ENCODE data around the gene MAN1A1. TPM values are rescaled to one million over a fixed set of nuclear protein-coding genes. Genes with fewer than 3 reads are reported as not detected.

The MAN1A1 gene
- polyA plus RNA-seq, 1 donor from 2014 or later = 4.6 TPM

DNA sequence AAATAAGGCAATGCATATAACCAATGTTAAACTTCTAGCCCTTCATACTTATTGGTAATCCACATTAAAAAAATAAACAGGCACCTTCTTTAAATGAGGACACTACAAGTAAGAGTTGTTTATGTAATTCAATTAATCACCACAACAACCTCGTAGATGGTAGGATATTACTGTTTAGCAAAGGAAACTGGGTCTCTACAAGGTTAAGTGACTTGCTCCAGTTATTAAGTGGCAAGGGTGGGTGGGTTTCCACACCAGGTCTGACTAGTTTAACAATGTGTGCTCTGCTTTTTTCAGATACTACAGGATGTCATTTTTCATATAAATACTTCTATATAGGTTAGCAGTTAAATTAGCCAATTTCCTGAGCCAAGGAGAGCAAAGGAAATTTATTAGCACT lies 129.1 kb downstream of the MAN1A1 start:
- no peaks in the 10 kb centered on the region for H3K9me2 ChIP-seq (ENCODE audit: insufficient read depth, low read length)
- H3K4me2 ChIP-seq (ENCODE audit: low read length) = no peak overlapping the region
- no peaks in the 10 kb centered on the region for H3K36me3 ChIP-seq (ENCODE audit: insufficient read depth, low read length)
- no peak for TF ChIP-seq TAF1 (IDR thresholded peaks at IDR 0.05; ENCODE audit: low read depth)
- no peak overlapping the region for H3K4me3 ChIP-seq (ENCODE audit: low read length)
- H4K20me1 ChIP-seq (ENCODE audit: insufficient read depth) = no peaks in the 10 kb centered on the region
- H3K27ac ChIP-seq (ENCODE audit: low read length) = no peak overlapping the region
- H3K9me3 ChIP-seq (ENCODE audit: low read length) = no peaks in the 10 kb centered on the region
- H3K27me3 ChIP-seq (ENCODE audit: insufficient read depth, low read depth, low read length) = no peaks in the 10 kb centered on the region
- no peak overlapping the region for H3K9ac ChIP-seq (ENCODE audit: low read length)
- no peak overlapping the region for H2AFZ ChIP-seq (ENCODE audit: low read depth, low read length)
- no peaks in the 10 kb centered on the region for H3K79me2 ChIP-seq (replicated peaks; ENCODE audit: insufficient read depth, low read length)
- no peaks in the 10 kb centered on the region for H3F3A ChIP-seq (ENCODE audit: insufficient read depth, low read length, poor library complexity, severe bottlenecking)

DNA sequence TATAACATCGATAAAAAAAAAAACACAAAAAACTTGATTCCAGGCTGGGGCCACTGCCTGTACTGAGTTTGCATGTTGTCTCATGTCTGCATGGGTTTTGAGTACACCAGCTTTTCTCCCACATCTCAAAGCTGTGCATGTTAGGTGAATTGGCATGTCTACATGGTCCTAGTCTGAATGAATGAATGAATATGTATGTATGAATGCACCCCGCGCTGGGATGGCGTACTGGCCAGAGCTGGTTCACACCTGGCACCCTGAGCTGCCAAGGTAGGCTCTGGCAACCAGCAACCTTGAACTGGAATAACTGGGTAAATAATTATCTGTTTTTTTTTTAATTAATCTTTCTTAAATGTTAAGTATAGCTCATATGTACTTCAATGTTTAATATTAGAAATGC lies 131.0 kb downstream of the MAN1A1 start:
- no peaks in the 10 kb centered on the region for H3K9me3 ChIP-seq (ENCODE audit: low read length)
- no peaks in the 10 kb centered on the region for H3F3A ChIP-seq (ENCODE audit: insufficient read depth, low read length, poor library complexity, severe bottlenecking)
- no peaks in the 10 kb centered on the region for H4K20me1 ChIP-seq (ENCODE audit: insufficient read depth)
- H3K79me2 ChIP-seq (replicated peaks; ENCODE audit: insufficient read depth, low read length) = no peaks in the 10 kb centered on the region
- H3K36me3 ChIP-seq (ENCODE audit: insufficient read depth, low read length) = no peaks in the 10 kb centered on the region
- no peak for TF ChIP-seq SMC3 (conservative IDR thresholded peaks at IDR 0.05; ENCODE audit: poor library complexity)
- TF ChIP-seq POLR2AphosphoS5 (IDR thresholded peaks at IDR 0.05) = no peak
- no peak for TF ChIP-seq EZH2 (IDR thresholded peaks at IDR 0.05; ENCODE audit: borderline replicate concordance, insufficient read depth, low read length, poor library complexity, severe bottlenecking)
- TF ChIP-seq, protein P1, sequence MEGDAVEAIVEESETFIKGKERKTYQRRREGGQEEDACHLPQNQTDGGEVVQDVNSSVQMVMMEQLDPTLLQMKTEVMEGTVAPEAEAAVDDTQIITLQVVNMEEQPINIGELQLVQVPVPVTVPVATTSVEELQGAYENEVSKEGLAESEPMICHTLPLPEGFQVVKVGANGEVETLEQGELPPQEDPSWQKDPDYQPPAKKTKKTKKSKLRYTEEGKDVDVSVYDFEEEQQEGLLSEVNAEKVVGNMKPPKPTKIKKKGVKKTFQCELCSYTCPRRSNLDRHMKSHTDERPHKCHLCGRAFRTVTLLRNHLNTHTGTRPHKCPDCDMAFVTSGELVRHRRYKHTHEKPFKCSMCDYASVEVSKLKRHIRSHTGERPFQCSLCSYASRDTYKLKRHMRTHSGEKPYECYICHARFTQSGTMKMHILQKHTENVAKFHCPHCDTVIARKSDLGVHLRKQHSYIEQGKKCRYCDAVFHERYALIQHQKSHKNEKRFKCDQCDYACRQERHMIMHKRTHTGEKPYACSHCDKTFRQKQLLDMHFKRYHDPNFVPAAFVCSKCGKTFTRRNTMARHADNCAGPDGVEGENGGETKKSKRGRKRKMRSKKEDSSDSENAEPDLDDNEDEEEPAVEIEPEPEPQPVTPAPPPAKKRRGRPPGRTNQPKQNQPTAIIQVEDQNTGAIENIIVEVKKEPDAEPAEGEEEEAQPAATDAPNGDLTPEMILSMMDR (IDR thresholded peaks at IDR 0.05; ENCODE audit: poor library complexity, severe bottlenecking) = no peak
- TF ChIP-seq EP300 (conservative IDR thresholded peaks at IDR 0.05; ENCODE audit: poor library complexity, severe bottlenecking) = no peak
- no peak for TF ChIP-seq REST (IDR thresholded peaks at IDR 0.05; ENCODE audit: borderline replicate concordance)
- no peak for TF ChIP-seq TAF1 (IDR thresholded peaks at IDR 0.05; ENCODE audit: low read depth)
- TF ChIP-seq MXI1 (conservative IDR thresholded peaks at IDR 0.05; ENCODE audit: poor library complexity, severe bottlenecking) = no peak
- no peak for TF ChIP-seq RAD21 (conservative IDR thresholded peaks at IDR 0.05)
- no peak overlapping the region for H3K4me3 ChIP-seq (ENCODE audit: low read length)
- H3K4me2 ChIP-seq (ENCODE audit: low read length) = no peak overlapping the region
- H2AFZ ChIP-seq (ENCODE audit: low read depth, low read length) = no peak overlapping the region
- no peak overlapping the region for H3K27ac ChIP-seq (ENCODE audit: low read length)
- H3K9ac ChIP-seq (ENCODE audit: low read length) = no peak overlapping the region
- H3K27me3 ChIP-seq (ENCODE audit: insufficient read depth, low read depth, low read length) = no peaks in the 10 kb centered on the region
- no peaks in the 10 kb centered on the region for H3K9me2 ChIP-seq (ENCODE audit: insufficient read depth, low read length)

All from neural cell (in vitro differentiated cells).